Measurements from ENCODE around the gene MT1B. TPM values are rescaled to one million over a fixed set of nuclear protein-coding genes. Genes with fewer than 3 reads are reported as not detected.
A peak's percentile ranks its signal among the peaks of the same experiment; 100 is the strongest.

MT1B gene
- total and polyA plus RNA-seq, 11 donors = not detected

GRCh38 chr16:56606071-56606475, 45.6 kb upstream of the MT1B start:
- TF ChIP-seq CTCF (IDR thresholded peaks at IDR 0.05) (no peak), POLR2A (IDR thresholded peaks at IDR 0.05) (no peak)
- 43 to 61% (median 56%) methylated on average over 3 of the region's 3 CpGs for WGBS, 4 donors
- H3K9me3 ChIP-seq = no peaks in the 10 kb centered on the region
- H3K4me1 ChIP-seq = peaks cover 8 to 56% (median 45%) of the 10 kb centered on the region in 12 donors
- no peak overlapping the region for H3K4me3 ChIP-seq
- peaks cover 0 to 2% (median 0%) of the 10 kb centered on the region in 9 donors for H3K27me3 ChIP-seq
- ATAC-seq = no peak
- intact Hi-C loops (cut with DNase I) = loop anchor here (2.0 to 10.0 kb wide), 6 partner anchors 27 to 179 kb away; partner anchors contain the start of genes MT1X (in 6 of the 10) and MT1M (in 1 of the 10)
- peak in 2 of 5 donors; percentile 41 to 46 for DNase-seq
- H3K36me3 ChIP-seq = no peaks in the 10 kb centered on the region
- H3K27ac ChIP-seq = peak overlapping the region; percentile 86 to 99 (median 96)

GRCh38 chr16:56606476-56607108, 45.1 kb upstream of the MT1B start:
- Histone ChIP-seq H3K9me3 (no peaks in the 10 kb centered on the region), H3K27ac (peak overlapping the region; percentile 86 to 99 (median 96)), H3K4me3 (peak overlapping the region in 2 of 12 donors; percentile 12 to 18), H3K27me3 (no peaks in the 10 kb centered on the region), H3K36me3 (no peaks in the 10 kb centered on the region), H3K4me1 (peaks cover 9 to 61% (median 51%) of the 10 kb centered on the region in 12 donors)
- intact Hi-C loops (cut with DNase I) = loop anchor here (2.0 to 10.0 kb wide), 6 partner anchors 26 to 178 kb away; partner anchors contain the start of genes MT1X (in 6 of the 10) and MT1M (in 1 of the 10)
- ATAC-seq (no peak), DNase-seq (no peak)
- 33 to 53% (median 37%) methylated on average over 7 to 8 of the region's 8 CpGs for WGBS, 4 donors
- TF ChIP-seq POLR2A (IDR thresholded peaks at IDR 0.05) (no peak), CTCF (IDR thresholded peaks at IDR 0.05) (no peak)

- H3K36me3 ChIP-seq = no peaks in the 10 kb centered on the region
- peak; percentile 67 to 91 (median 75) for DNase-seq
- peak overlapping the region in 2 of 12 donors; percentile 18 to 71 for H3K4me3 ChIP-seq
- intact Hi-C loops (cut with DNase I) = loop anchor here (2.0 to 10.0 kb wide), 6 partner anchors 26 to 178 kb away; partner anchors contain the start of genes MT1X (in 6 of the 10) and MT1M (in 1 of the 10)
- WGBS, 4 donors = 43 to 56% (median 51%) methylated on average over 13 to 14 of the region's 14 CpGs
- H3K9me3 ChIP-seq = no peaks in the 10 kb centered on the region
- peaks cover 9 to 67% (median 56%) of the 10 kb centered on the region in 12 donors for H3K4me1 ChIP-seq
- peak overlapping the region; percentile 86 to 99 (median 96) for H3K27ac ChIP-seq
- ATAC-seq = peak; percentile 27 to 56 (median 31)
- H3K27me3 ChIP-seq = no peaks in the 10 kb centered on the region
- TF ChIP-seq POLR2A (IDR thresholded peaks at IDR 0.05) (no peak), CTCF (IDR thresholded peaks at IDR 0.05) (no peak)
Observed at GRCh38 chr16:56607109-56607618, 44.5 kb upstream of the MT1B start.

- Histone ChIP-seq H3K9me3 (no peaks in the 10 kb centered on the region), H3K36me3 (no peaks in the 10 kb centered on the region), H3K27me3 (no peaks in the 10 kb centered on the region), H3K4me1 (peaks cover 9 to 70% (median 57%) of the 10 kb centered on the region in 12 donors), H3K27ac (peak overlapping the region; percentile 86 to 99 (median 96)), H3K4me3 (peak overlapping the region in 11 of 12 donors; percentile 59 to 87 (median 71))
- intact Hi-C loops (cut with DNase I) = loop anchor here (1.0 to 10.0 kb wide), 11 partner anchors 17 to 177 kb away; partner anchors contain the start of genes MT1X (in 8 of the 10), MT1E (in 2 of the 10), MT1A (in 1 of the 10) and MT1M (in 1 of the 10)
- no peak for TF ChIP-seq CTCF (IDR thresholded peaks at IDR 0.05)
- TF ChIP-seq POLR2A (IDR thresholded peaks at IDR 0.05) = no peak
- ATAC-seq (no peak), DNase-seq (no peak)
- WGBS, 4 donors = 64 to 84% (median 78%) methylated on average over 2 of the region's 2 CpGs
Observed at GRCh38 chr16:56607675-56608042, 44.0 kb upstream of the MT1B start.

Data from heart left ventricle (tissue), 16 donors.